Measurements from ENCODE around the gene DENND4B.
"Not testable (repeated sequence)": the region's sequence is repeated elsewhere in the genome, so short reads cannot be mapped to it uniquely, and the experiment has no call there.

DENND4B gene

GRCh38 chr1:153926405-153926804, 20.1 kb downstream of the DENND4B start:
- DNase-seq (ENCODE audit: low read depth in 2 of 2) = no peak

- peak; percentile 98 to 99 for DNase-seq (ENCODE audit: low read depth in 2 of 2)
Measured at GRCh38 chr1:153922972-153923925, 23.3 kb downstream of the DENND4B start, which contains the start of gene GATAD2B. TSS of gene GATAD2B (minus strand) at chr1:153922972. CDS start at chr1:153828347, 94,625 bp downstream.

- peak; percentile 15 to 44 for DNase-seq (ENCODE audit: low read depth in 2 of 2)
Measured at GRCh38 chr1:153922076-153922971, 24.2 kb downstream of the DENND4B start.

GRCh38 chr1:153921803-153922075, 24.8 kb downstream of the DENND4B start:
- DNase-seq (ENCODE audit: low read depth in 2 of 2) = no peak

GRCh38 chr1:153921080-153921802, 25.3 kb downstream of the DENND4B start:
- no peak for DNase-seq (ENCODE audit: low read depth in 2 of 2)

- DNase-seq (ENCODE audit: low read depth in 2 of 2) = no peak
Measured at GRCh38 chr1:153919876-153920852, 26.4 kb downstream of the DENND4B start.

GRCh38 chr1:153916297-153916696, 30.2 kb downstream of the DENND4B start:
- no peak for DNase-seq (ENCODE audit: low read depth in 2 of 2)

- DNase-seq (ENCODE audit: low read depth in 2 of 2) = no peak
Measured at GRCh38 chr1:153912349-153912748, 34.2 kb downstream of the DENND4B start.

- DNase-seq (ENCODE audit: low read depth in 2 of 2) = not testable (repeated sequence)
Measured at GRCh38 chr1:153910560-153910959, 36.0 kb downstream of the DENND4B start.

GRCh38 chr1:153908071-153908470, 38.4 kb downstream of the DENND4B start:
- DNase-seq (ENCODE audit: low read depth in 2 of 2) = no peak

GRCh38 chr1:153907134-153907533, 39.4 kb downstream of the DENND4B start:
- DNase-seq (ENCODE audit: low read depth in 2 of 2) = no peak

GRCh38 chr1:153906396-153906795, 40.1 kb downstream of the DENND4B start:
- no peak for DNase-seq (ENCODE audit: low read depth in 2 of 2)

GRCh38 chr1:153905908-153906307, 40.6 kb downstream of the DENND4B start:
- not testable (repeated sequence) for DNase-seq (ENCODE audit: low read depth in 2 of 2)

- no peak for DNase-seq (ENCODE audit: low read depth in 2 of 2)
Measured at GRCh38 chr1:153903841-153904455, 42.6 kb downstream of the DENND4B start.

- DNase-seq (ENCODE audit: low read depth in 2 of 2) = no peak
Measured at GRCh38 chr1:153899509-153899908, 47.0 kb downstream of the DENND4B start.

- not testable (repeated sequence) for DNase-seq (ENCODE audit: low read depth in 2 of 2)
Measured at GRCh38 chr1:153895866-153896265, 50.7 kb downstream of the DENND4B start.

- not testable (repeated sequence) for DNase-seq (ENCODE audit: low read depth in 2 of 2)
Measured at GRCh38 chr1:153891042-153891441, 55.5 kb downstream of the DENND4B start.

GRCh38 chr1:153888533-153888932, 58.0 kb downstream of the DENND4B start:
- no peak for DNase-seq (ENCODE audit: low read depth in 2 of 2)

- DNase-seq (ENCODE audit: low read depth in 2 of 2) = no peak
Measured at GRCh38 chr1:153886127-153886526, 60.4 kb downstream of the DENND4B start.

GRCh38 chr1:153883223-153883622, 63.3 kb downstream of the DENND4B start:
- no peak for DNase-seq (ENCODE audit: low read depth in 2 of 2)

All from activated CD8-positive, alpha-beta memory T cell treated with anti-CD3 and anti-CD28 coated beads for 4 hours (primary cell).